AG09319 (cell line): ENCODE results near the gene GOLPH3L.

Source experiments
- DNase-seq: peaks from one replicate; pipeline ENCODE4 v3.0.0-alpha.2; 2010; ENCODE audit warnings: low read depth; ENCODE audit errors: extremely low read depth
- TF ChIP-seq, protein P1 (sequence below): IDR thresholded peaks from 2 replicates; pipeline ENCODE4 v1.5.1; 2011; ENCODE audit warnings: low read depth, mild to moderate bottlenecking, inconsistent platforms, low read length, moderate library complexity

The GOLPH3L gene

DNA sequence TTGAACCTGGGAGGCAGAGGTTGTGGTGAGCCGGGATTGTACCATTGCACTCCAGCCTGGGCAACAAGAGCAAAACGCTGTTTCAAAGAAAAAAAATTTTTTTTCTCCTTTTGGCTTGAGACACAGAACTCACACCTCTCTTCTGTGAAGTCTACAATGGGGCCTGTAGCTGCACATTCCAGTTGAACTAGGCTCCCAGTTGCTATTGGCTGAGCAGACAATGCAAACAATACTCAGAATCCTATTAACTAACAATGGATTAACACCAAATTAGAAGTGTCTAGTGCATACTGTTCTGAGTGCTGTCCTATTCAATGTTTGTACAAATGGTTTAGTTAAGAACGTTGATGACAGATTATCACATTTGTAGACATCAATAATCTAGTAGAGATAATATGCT, 100.0 kb downstream of the GOLPH3L start:
- TF ChIP-seq, protein P1, sequence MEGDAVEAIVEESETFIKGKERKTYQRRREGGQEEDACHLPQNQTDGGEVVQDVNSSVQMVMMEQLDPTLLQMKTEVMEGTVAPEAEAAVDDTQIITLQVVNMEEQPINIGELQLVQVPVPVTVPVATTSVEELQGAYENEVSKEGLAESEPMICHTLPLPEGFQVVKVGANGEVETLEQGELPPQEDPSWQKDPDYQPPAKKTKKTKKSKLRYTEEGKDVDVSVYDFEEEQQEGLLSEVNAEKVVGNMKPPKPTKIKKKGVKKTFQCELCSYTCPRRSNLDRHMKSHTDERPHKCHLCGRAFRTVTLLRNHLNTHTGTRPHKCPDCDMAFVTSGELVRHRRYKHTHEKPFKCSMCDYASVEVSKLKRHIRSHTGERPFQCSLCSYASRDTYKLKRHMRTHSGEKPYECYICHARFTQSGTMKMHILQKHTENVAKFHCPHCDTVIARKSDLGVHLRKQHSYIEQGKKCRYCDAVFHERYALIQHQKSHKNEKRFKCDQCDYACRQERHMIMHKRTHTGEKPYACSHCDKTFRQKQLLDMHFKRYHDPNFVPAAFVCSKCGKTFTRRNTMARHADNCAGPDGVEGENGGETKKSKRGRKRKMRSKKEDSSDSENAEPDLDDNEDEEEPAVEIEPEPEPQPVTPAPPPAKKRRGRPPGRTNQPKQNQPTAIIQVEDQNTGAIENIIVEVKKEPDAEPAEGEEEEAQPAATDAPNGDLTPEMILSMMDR: no peak
- no peak for DNase-seq
